Measurements from ENCODE around the gene ZNF653. TPM values are rescaled to one million over a fixed set of nuclear protein-coding genes. Genes with fewer than 3 reads are reported as not detected.

Gene ZNF653
- total and polyA plus RNA-seq, 9 of the 15 experiments (the other 6 are each of a cell fraction or from before 2014, with no cell fraction given): 1.6 to 8.0 (median 4.2) TPM; not detected in 2

DNA sequence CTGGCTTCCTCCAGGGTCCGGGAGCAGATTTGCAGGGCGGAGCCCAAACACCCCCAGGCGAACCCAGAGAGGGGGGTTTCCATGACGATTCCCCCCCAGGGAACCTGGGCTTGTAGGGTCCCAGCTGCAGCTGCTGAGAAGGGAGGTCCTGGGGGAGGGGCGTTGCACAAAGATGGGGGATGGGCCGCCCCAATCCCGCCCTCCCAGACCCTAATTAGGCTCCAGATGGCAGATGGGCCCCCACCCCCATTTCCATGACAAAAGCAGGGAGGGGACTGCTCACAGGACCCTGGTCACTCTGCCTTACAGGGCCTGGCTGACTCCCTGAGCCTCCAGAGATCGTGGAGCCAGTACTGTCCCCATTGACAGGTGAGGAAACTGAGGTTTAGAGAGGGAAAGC is 40.0 kb downstream of the ZNF653 start (continued):
- TF ChIP-seq RERE (CRISPR knock-in tag; IDR thresholded peaks at IDR 0.05; ENCODE audit: borderline replicate concordance) (no peak), TCF3 (CRISPR knock-in tag; IDR thresholded peaks at IDR 0.05) (no peak), ZNF121 (CRISPR knock-in tag; conservative IDR thresholded peaks at IDR 0.05) (no peak), POLR2AphosphoS2 (IDR thresholded peaks at IDR 0.05; ENCODE audit: low read length) (no peak)

All from K562 (cell line).